GM18951 (cell line): ENCODE measurements around the gene GGT7.
"Not testable (repeated sequence)": the region's sequence is repeated elsewhere in the genome, so short reads cannot be mapped to it uniquely, and the experiment has no call there.

Source experiments
- POLR2A ChIP-seq: IDR thresholded peaks from 4 replicates; pipeline ENCODE4 v1.6.1; 2011; ENCODE audit warnings: mild to moderate bottlenecking; ENCODE audit not compliant: insufficient read length, insufficient read depth; ENCODE audit errors: extremely low read depth
- in situ Hi-C: fragments of 300-500 bp; cut with MboI; formaldehyde crosslinking; loops from one replicate; pipeline ENCODE4 v1.12.0; 2022; ENCODE audit warnings: low sequenced_read_pairs, mixed read lengths, inconsistent platforms; ENCODE audit not compliant: unreplicated experiment

Gene GGT7

DNA sequence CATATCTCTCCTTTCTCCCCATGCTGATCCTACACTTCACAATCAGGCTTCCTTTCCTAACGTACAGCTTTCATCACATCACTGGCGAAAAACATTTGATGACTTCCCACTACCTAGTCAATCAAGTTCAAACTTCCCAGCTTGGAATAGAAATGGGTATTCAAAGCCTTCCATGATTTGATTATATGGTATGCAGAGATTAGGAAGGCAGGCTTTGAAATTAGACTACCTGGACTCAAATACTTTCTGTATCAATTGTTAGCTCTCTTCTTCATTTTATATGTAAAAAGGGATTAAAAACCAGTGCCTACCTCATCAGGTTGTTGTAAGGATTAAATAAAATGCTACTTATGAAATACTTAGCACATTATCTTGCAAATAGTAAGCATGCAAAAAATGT lies 54.9 kb downstream of the GGT7 start:
- no peak for TF ChIP-seq POLR2A
- in situ Hi-C loops = no loop called here

DNA sequence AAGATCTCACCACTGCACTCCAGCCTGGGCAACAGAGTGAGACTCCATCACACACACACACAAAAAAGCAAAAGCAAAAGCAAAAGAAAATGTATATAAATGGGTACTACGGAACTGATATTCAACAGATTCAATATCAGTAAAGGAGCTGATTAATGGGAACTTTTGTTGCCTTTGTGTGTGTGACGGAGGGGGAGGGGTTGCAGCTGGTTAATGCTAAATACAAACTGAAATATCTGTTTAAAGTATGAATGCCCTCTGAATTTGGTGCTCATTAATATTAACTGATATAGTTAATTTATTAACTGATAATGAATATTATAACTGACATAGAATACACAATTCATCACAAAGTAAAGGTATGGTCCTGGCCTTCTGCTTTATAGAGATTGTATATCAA lies 55.6 kb downstream of the GGT7 start:
- in situ Hi-C loops = no loop called here
- no peak for TF ChIP-seq POLR2A

DNA sequence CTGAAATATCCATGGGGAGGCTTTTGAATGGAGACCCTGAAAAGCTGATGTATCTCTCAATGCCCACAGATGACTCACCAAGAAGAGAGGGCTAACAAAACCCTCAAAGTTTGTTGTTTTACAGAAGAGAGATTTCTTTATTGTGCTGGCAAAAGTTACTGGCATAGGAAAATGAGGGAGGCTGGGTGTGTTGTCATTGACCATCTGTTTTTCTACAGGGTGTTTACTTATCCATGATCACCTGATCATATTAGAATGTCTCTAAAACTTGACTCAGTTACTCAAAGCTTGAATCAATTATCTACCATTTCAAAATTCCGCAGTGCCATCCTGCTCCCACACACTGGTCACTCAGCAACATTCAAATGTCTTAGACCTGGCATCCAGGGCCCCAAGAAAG lies 57.0 kb downstream of the GGT7 start:
- no peak for TF ChIP-seq POLR2A
- in situ Hi-C loops = no loop called here

DNA sequence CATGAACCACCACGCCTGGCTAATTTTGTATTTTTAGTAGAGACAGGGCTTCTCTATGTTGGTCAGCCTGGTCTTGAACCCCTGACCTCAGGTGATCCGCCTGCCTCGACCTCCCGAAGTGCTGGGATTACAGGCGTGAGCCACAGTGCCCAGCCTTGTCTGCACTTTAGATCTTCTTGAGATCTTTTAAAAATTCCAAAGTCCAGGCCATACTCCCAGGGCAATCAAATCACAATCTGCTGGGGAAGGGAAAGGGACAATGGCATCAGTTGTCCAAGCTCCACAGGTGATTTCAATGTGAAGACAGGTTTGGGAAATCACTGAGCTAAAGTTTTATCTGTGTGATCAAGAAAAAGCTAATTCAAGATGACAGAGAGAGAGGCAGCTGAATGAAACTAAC lies 64.1 kb downstream of the GGT7 start:
- no peak for TF ChIP-seq POLR2A
- in situ Hi-C loops = no loop called here

DNA sequence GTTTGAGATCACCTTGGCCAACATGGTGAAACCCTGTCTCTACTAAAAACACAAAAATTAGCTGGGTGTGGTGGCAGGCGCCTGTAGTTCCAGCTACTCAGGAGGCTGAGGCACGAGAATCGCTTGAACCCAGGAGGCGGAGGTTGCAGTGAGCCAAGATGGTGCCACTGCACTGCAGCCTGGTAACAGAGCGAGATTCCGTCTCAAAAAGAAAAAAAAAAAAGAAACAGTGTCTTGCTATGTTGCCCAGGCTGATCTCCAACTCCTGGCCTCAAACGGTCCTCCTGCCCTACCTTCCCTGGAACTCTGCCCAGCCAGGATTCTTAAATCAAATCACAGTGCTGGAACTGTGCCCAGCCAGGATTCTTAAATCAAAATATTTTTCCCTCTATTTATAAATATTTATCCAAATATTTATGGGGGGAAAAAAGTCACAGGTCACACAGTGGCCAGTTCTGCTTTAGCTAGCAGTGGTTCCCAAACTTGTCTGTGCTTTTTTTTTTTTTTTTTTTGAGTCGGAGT lies 64.7 kb downstream of the GGT7 start:
- in situ Hi-C loops = not testable (repeated sequence)

DNA sequence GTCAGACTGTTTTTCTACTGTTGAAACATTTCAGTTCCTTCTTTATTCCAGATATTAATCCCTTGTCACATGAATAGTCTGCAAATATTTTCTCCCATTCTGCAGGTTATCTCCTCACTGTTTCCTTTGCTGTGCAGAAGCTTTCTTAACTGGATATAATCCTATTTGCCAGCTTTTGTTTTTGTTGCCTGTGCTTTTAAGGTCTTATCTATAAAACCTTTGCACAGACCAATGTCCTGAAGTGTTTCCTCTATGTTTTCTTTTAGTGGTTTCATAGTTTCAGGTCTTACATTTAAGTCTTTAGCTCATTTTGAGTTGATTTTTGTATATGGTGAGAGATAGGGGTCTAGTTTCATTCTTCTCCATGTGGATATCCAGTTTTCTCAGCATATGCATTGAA lies 66.4 kb downstream of the GGT7 start:
- no peak for TF ChIP-seq POLR2A
- in situ Hi-C loops = no loop called here

DNA sequence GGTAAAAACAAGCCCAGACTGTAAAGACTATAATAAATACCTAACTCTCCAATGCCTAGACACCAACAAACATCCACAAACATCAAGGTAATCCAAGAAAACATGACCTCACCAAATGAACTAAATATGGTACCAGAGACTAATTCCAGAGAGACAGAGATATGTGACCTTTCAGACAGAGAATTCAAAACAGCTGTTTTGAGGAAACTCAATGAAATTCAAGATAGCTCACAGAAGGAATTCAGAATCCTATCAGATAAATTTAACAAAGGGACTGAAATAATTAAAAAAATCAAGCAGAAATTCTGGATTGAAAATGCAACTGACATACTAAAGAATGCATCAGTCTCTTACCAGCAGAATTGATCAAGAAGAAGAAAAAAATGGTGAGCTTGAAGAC lies 73.8 kb downstream of the GGT7 start:
- no peak for TF ChIP-seq POLR2A
- in situ Hi-C loops = no loop called here

DNA sequence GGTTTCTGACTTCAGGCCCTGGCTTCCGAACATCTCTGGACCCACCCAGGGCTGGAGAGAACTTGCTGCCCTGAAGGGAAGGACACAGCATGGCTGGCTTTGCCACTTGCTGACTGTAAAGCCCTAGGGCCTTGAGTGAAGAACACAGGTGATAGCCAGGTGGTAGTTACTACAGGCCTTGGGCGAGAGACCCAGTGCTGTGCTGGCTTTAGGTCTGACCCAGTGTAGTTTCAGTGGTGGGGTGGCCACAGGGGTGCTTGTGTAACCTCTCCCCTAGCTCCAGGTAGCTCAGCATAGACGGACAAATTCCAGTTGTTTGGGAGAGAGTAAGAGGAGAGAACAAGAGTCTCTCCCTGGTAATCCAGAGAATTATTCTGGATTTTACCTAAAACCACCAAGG lies 74.3 kb downstream of the GGT7 start:
- in situ Hi-C loops = no loop called here

DNA sequence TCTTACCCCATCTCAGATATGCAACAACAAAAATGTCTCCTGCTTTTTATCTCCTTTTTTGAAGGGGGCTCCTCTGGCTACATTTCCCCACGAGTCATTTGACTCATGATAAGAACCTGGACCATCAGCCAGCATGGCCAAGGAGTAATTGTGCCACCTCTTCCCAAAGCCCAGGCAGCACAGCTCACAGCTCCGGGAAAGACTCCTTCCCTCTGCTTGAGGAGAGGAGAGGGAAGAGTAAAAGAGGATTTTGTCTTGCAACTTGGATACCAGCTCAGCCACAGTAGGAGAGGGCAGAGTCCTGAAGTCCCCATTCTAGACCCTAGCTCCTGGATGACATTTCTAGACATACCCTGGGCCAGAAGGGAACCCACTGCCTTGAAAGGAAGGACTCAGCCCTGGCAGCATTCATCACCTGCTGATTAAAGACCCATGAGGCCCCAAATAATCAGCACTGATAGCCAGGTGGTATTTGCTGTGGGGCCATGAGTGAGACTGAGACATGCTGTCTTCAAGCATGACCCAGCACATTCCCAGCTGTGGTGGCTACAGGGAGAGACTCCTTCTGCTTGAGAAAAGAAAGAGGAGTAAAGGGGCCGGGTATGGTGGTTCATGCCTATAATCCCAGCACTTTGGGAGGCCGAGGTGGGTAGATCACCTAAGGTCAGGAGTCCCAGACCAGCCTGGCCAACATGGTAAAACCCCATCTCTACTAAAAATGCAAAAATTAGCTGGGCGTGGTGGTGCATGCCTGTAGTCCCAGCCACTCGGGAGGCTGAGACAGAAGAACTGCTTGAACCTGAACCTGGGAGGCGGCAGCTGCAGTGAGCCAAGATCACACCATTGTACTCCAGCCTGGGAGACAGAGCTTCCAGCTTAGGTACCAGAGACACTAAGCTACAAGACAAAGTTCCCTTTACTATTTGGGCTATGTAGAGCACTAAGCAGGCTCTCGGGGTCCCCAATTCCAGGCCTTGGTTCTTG lies 75.4 kb downstream of the GGT7 start:
- no peak for TF ChIP-seq POLR2A
- in situ Hi-C loops = no loop called here

More for the DNA sequence above, 74.3 kb downstream of the GGT7 start:
- TF ChIP-seq POLR2A = no peak
